Endodermal cell (in vitro differentiated cells): ENCODE data around the gene ACAD9. TPM values are rescaled to one million over a fixed set of nuclear protein-coding genes. Genes with fewer than 3 reads are reported as not detected.
A peak's percentile ranks its signal among the peaks of the same experiment; 100 is the strongest.

ENCODE experiments used
- DNase-seq: peaks from one replicate; pipeline ENCODE4 v3.0.0-alpha.2; 2017
- H3K27ac ChIP-seq: 2 replicates; pipeline ENCODE4 v1.5.1; 2013; ENCODE audit warnings: mild to moderate bottlenecking, low read depth, low read length, moderate library complexity
- H3K27me3 ChIP-seq: 2 replicates; pipeline ENCODE4 v1.6.1; 2013; ENCODE audit warnings: mild to moderate bottlenecking, low read length, moderate library complexity; ENCODE audit not compliant: insufficient read depth, control insufficient read depth, poor library complexity, severe bottlenecking
- H3K36me3 ChIP-seq: 2 replicates; pipeline ENCODE4 v1.7.0; 2013; ENCODE audit warnings: mild to moderate bottlenecking, low read length, moderate library complexity; ENCODE audit not compliant: control insufficient read depth, insufficient read depth
- H3K4me1 ChIP-seq: one replicate; pipeline ENCODE4 v1.7.0; 2013; ENCODE audit warnings: low read length; ENCODE audit not compliant: control insufficient read depth, insufficient read depth
- H3K4me3 ChIP-seq: 2 replicates; pipeline ENCODE4 v1.5.1; 2013; ENCODE audit warnings: mild to moderate bottlenecking, low read length, moderate library complexity
- H3K9ac ChIP-seq: 2 replicates; pipeline ENCODE4 v1.6.1; 2013; ENCODE audit warnings: mild to moderate bottlenecking, low read length, moderate library complexity; ENCODE audit not compliant: poor library complexity, severe bottlenecking; ENCODE audit errors: extremely low read depth
- H3K9me3 ChIP-seq: 2 replicates; pipeline ENCODE4 v1.6.1; 2013; ENCODE audit warnings: mild to moderate bottlenecking, low read length, moderate library complexity; ENCODE audit not compliant: control insufficient read depth
- H3K27ac Mint-ChIP-seq: 2 replicates; pipeline ENCODE4 v1.8.0; 2020; ENCODE audit warnings: mixed read lengths
- H3K27me3 Mint-ChIP-seq: 2 replicates; pipeline ENCODE4 v1.8.0; 2021; ENCODE audit warnings: mild to moderate bottlenecking, mixed read lengths; ENCODE audit not compliant: insufficient read depth
- H3K36me3 Mint-ChIP-seq: 2 replicates; pipeline ENCODE4 v1.8.0; 2020; ENCODE audit warnings: low read depth, mixed read lengths
- H3K4me1 Mint-ChIP-seq: 2 replicates; pipeline ENCODE4 v1.8.0; 2020; ENCODE audit warnings: mixed read lengths
- H3K4me3 Mint-ChIP-seq: 2 replicates; pipeline ENCODE4 v1.8.0; 2020; ENCODE audit warnings: mild to moderate bottlenecking, moderate library complexity, mixed read lengths
- H3K9me3 Mint-ChIP-seq: 2 replicates; pipeline ENCODE4 v1.8.0; 2020; ENCODE audit warnings: mild to moderate bottlenecking, mixed read lengths
- CTCF ChIP-seq: fragments of 200-600 bp; sonication (generic); conservative IDR thresholded peaks from 2 replicates; pipeline ENCODE4 v1.5.0; 2021; ENCODE audit warnings: antibody characterized with exemption, mild to moderate bottlenecking
- WGBS, 2 experiments: methylation state at CpG; one replicate each; pipeline versions ENCODE4 v1.1.5 to v1.1.7; 2013; ENCODE audit warnings: missing lambda C conversion rate in 2 of 2, mixed read lengths in 1 of 2; ENCODE audit not compliant: insufficient coverage in 1 of 2, insufficient read length in 1 of 2; 5-methylcytosine and 5-hydroxymethylcytosine counted together
- total RNA-seq, 2 donors: library from RNA; stranded (reverse); fragmentation: NEBNext Ultra II Directional in 1 of 2; extraction: Animal tissue kit (Norgen Biotek cat#: 25700) in 1 of 2; gene quantifications; 2 replicates in 1 of 2; 3 replicates in 1 of 2; pipeline ENCODE4 v1.2.1, GENCODE V29; 2021

ACAD9 gene
- total RNA-seq, 2 donors from 2014 or later: 48.0 to 52.1 TPM

GRCh38 chr3:128859630-128860029, 19.8 kb upstream of the ACAD9 start:
- Histone ChIP-seq H3K36me3 (peaks cover 47% of the 10 kb centered on the region), H3K4me3 (peak overlapping the region; percentile 49), H3K4me1 (no peaks in the 10 kb centered on the region), H3K9me3 (peaks cover 63% of the 10 kb centered on the region), H3K27ac (no peak overlapping the region), H3K27me3 (no peaks in the 10 kb centered on the region), H3K9ac (no peak overlapping the region)
- Mint-ChIP-seq H3K4me1 (no peaks in the 10 kb centered on the region), H3K27me3 (no peaks in the 10 kb centered on the region), H3K36me3 (peaks cover 54% of the 10 kb centered on the region), H3K9me3 (peaks cover 66% of the 10 kb centered on the region), H3K27ac (no peak overlapping the region), H3K4me3 (no peak overlapping the region)
- DNase-seq: peak; percentile 57
- TF ChIP-seq CTCF: no peak
- 89 to 93% methylated on average over 6 of the region's 6 CpGs for WGBS, 2 experiments

GRCh38 chr3:128861491-128861890, 17.9 kb upstream of the ACAD9 start:
- H3K4me1 Mint-ChIP-seq: no peaks in the 10 kb centered on the region
- H3K9me3 Mint-ChIP-seq: peaks cover 48% of the 10 kb centered on the region
- Histone ChIP-seq H3K27me3 (no peaks in the 10 kb centered on the region), H3K36me3 (peaks cover 35% of the 10 kb centered on the region), H3K9ac (no peak overlapping the region), H3K4me3 (no peak overlapping the region), H3K27ac (no peak overlapping the region), H3K4me1 (no peaks in the 10 kb centered on the region), H3K9me3 (peaks cover 44% of the 10 kb centered on the region)
- DNase-seq: no peak
- no peak overlapping the region for H3K4me3 Mint-ChIP-seq
- peaks cover 47% of the 10 kb centered on the region for H3K36me3 Mint-ChIP-seq
- H3K27me3 Mint-ChIP-seq: no peaks in the 10 kb centered on the region
- no peak for TF ChIP-seq CTCF
- 86 to 87% methylated on average over 4 to 6 of the region's 6 CpGs for WGBS, 2 experiments
- no peak overlapping the region for H3K27ac Mint-ChIP-seq

- Histone ChIP-seq H3K4me1 (no peaks in the 10 kb centered on the region), H3K27me3 (no peaks in the 10 kb centered on the region), H3K27ac (no peak overlapping the region), H3K4me3 (no peak overlapping the region), H3K9me3 (peaks cover 27% of the 10 kb centered on the region), H3K9ac (no peak overlapping the region), H3K36me3 (peaks cover 35% of the 10 kb centered on the region)
- DNase-seq: no peak
- Mint-ChIP-seq H3K4me3 (no peak overlapping the region), H3K4me1 (no peaks in the 10 kb centered on the region), H3K9me3 (peaks cover 30% of the 10 kb centered on the region), H3K27ac (no peak overlapping the region), H3K36me3 (peaks cover 34% of the 10 kb centered on the region), H3K27me3 (no peaks in the 10 kb centered on the region)
- TF ChIP-seq CTCF: peak; percentile 62
- WGBS, 2 experiments: 84 to 88% methylated on average over 1 to 3 of the region's 3 CpGs
These were observed 15.9 kb upstream of the ACAD9 start for GRCh38 chr3:128863560-128863959.
